SK-N-SH (cell line): ENCODE data around the gene PRKG1. TPM values are rescaled to one million over a fixed set of nuclear protein-coding genes. Genes with fewer than 3 reads are reported as not detected.

Source experiments
- CTCF ChIA-PET: fragments of 300-600, 350-600 bp; formaldehyde crosslinking; extraction: SDS; loops from one replicate; lab custom pipeline; 2021; lab: Yijun Ruan, JAX
- POLR2A ChIA-PET: fragments of 350-600 bp; sonication (Branson Sonifier 250); formaldehyde crosslinking; extraction: SDS; loops from one replicate; lab custom pipeline; 2020; ENCODE audit warnings: antibody characterized with exemption, inconsistent platforms; lab: Yijun Ruan, JAX
- DNase-seq: peaks from one replicate; pipeline ENCODE4 v3.0.0; 2012
- H2AFZ ChIP-seq: fragments of 200-600 bp; sonication (generic); 2 replicates; pipeline ENCODE4 v1.8.1; 2016; ENCODE audit warnings: antibody characterized with exemption, mild to moderate bottlenecking, low read depth
- H3F3A ChIP-seq: fragments of 200-600 bp; sonication (generic); replicated peaks from 2 replicates; pipeline ENCODE3; 2016; ENCODE audit warnings: antibody characterized with exemption, mild to moderate bottlenecking; ENCODE audit not compliant: insufficient read depth
- H3K27ac ChIP-seq, 2 experiments: fragments of 200-500 bp in 1 of 2; fragments of 200-600 bp in 1 of 2; sonication (Bioruptor generic) in 1 of 2; sonication (generic), shearing (Covaris generic) in 1 of 2; 2 replicates each; pipeline versions ENCODE4 v1.5.1 to v1.6.1; 2014 to 2016; ENCODE audit warnings: low read depth in 2 of 2, inconsistent platforms in 1 of 2, low read length in 1 of 2, mild to moderate bottlenecking in 1 of 2, mixed read lengths in 1 of 2
- H3K27me3 ChIP-seq: fragments of 200-600 bp; sonication (generic), shearing (Covaris generic); 2 replicates; pipeline ENCODE4 v1.6.1; 2016; ENCODE audit warnings: mixed run types; ENCODE audit not compliant: insufficient read depth
- H3K36me3 ChIP-seq, 2 experiments: fragments of 200-500 bp in 1 of 2; fragments of 200-600 bp in 1 of 2; sonication (Bioruptor generic) in 1 of 2; sonication (generic) in 1 of 2; replicated peaks in 1 of 2; 2 replicates each; pipeline versions ENCODE3 to v1.5.1; 2014 to 2016; ENCODE audit warnings: low read length in 1 of 2, mild to moderate bottlenecking in 1 of 2; ENCODE audit not compliant: insufficient read depth in 2 of 2, control insufficient read depth in 1 of 2
- H3K4me1 ChIP-seq, 2 experiments: fragments of 200-500 bp in 1 of 2; fragments of 200-600 bp in 1 of 2; sonication (Bioruptor generic) in 1 of 2; sonication (generic), shearing (Covaris generic) in 1 of 2; 2 replicates each; pipeline versions ENCODE4 v1.5.1 to v1.6.1; 2014 to 2016; ENCODE audit warnings: low read depth in 1 of 2, low read length in 1 of 2, mixed run types in 1 of 2; ENCODE audit not compliant: insufficient read depth in 2 of 2, control insufficient read depth in 1 of 2
- H3K4me2 ChIP-seq: fragments of 200-600 bp; sonication (generic), shearing (Covaris generic); 2 replicates; pipeline ENCODE4 v1.6.1; 2017; ENCODE audit warnings: mixed run types
- H3K4me3 ChIP-seq, 2 experiments: fragments of 200-500 bp in 1 of 2; fragments of 200-600 bp in 1 of 2; sonication (Bioruptor generic) in 1 of 2; sonication (generic), shearing (Covaris generic) in 1 of 2; 2 replicates each; pipeline versions ENCODE4 v1.5.1 to v1.8.1; 2014 to 2016; ENCODE audit warnings: low read depth in 2 of 2, inconsistent platforms in 1 of 2, low read length in 1 of 2, mild to moderate bottlenecking in 1 of 2, mixed read lengths in 1 of 2, moderate library complexity in 1 of 2
- H3K79me2 ChIP-seq: fragments of 200-600 bp; sonication (generic); 2 replicates; pipeline ENCODE4 v1.8.1; 2017; ENCODE audit warnings: mild to moderate bottlenecking; ENCODE audit not compliant: insufficient read depth
- H3K9ac ChIP-seq: fragments of 200-600 bp; sonication (generic); 2 replicates; pipeline ENCODE4 v1.6.1; 2017; ENCODE audit warnings: mixed run types
- H3K9me2 ChIP-seq: fragments of 200-600 bp; sonication (generic); 2 replicates; pipeline ENCODE4 v1.6.1; 2017; ENCODE audit warnings: mixed run types
- H3K9me3 ChIP-seq: fragments of 200-600 bp; sonication (generic); 2 replicates; pipeline ENCODE4 v1.6.1; 2017; ENCODE audit warnings: mixed run types, mild to moderate bottlenecking, moderate library complexity
- H4K20me1 ChIP-seq: fragments of 200-600 bp; sonication (generic); 2 replicates; pipeline ENCODE4 v1.6.1; 2017; ENCODE audit warnings: mild to moderate bottlenecking, mixed run types; ENCODE audit not compliant: insufficient read depth
- ELF1 ChIP-seq: IDR thresholded peaks from 2 replicates; pipeline ENCODE4 v1.4.0; 2012
- EZH2phosphoT487 ChIP-seq: fragments of 200-600 bp; sonication (generic); IDR thresholded peaks from 2 replicates; pipeline ENCODE4 v1.6.1; 2017; ENCODE audit warnings: low read depth, mixed run types, mild to moderate bottlenecking, antibody characterized with exemption, moderate library complexity, borderline replicate concordance
- GATA2 ChIP-seq: sonication (generic); formaldehyde crosslinking; IDR thresholded peaks from 2 replicates; pipeline ENCODE4 v1.5.0; 2020; ENCODE audit warnings: mild to moderate bottlenecking, missing genetic modification reagents
- IRF3 ChIP-seq: fragments of 150-350 bp; IDR thresholded peaks from 2 replicates; pipeline ENCODE4 v1.6.1; 2016; ENCODE audit warnings: mild to moderate bottlenecking, low read depth, low read length
- JUND ChIP-seq: IDR thresholded peaks from 2 replicates; pipeline ENCODE4 v1.4.0; 2012
- PBX3 ChIP-seq: IDR thresholded peaks from 2 replicates; pipeline ENCODE4; 2012
- REST ChIP-seq: IDR thresholded peaks from 2 replicates; pipeline ENCODE4 v1.6.1; 2012; ENCODE audit warnings: mild to moderate bottlenecking, low read depth, low read length, moderate library complexity
- TCF12 ChIP-seq: IDR thresholded peaks from 2 replicates; pipeline ENCODE4 v1.4.0; 2012
- USF1 ChIP-seq: IDR thresholded peaks from 2 replicates; pipeline ENCODE4 v1.4.0; 2012; ENCODE audit warnings: low read depth, borderline replicate concordance
- WGBS: methylation state at CpG from one replicate; pipeline ENCODE4 v1.1.6; 2017; ENCODE audit warnings: low lambda C conversion rate; 5-methylcytosine and 5-hydroxymethylcytosine counted together
- polyA plus RNA-seq, 3 experiments: library from polyadenylated mRNA; depleted of rRNA; stranded (reverse); fragments of >200 nt; gene quantifications; 2 replicates each; pipeline ENCODE4 v1.2.3, GENCODE V29; 2012

Gene PRKG1
- polyA plus RNA-seq, 1 of the 3 experiments (the other 2 are of a cell fraction) = 4.1 TPM

DNA sequence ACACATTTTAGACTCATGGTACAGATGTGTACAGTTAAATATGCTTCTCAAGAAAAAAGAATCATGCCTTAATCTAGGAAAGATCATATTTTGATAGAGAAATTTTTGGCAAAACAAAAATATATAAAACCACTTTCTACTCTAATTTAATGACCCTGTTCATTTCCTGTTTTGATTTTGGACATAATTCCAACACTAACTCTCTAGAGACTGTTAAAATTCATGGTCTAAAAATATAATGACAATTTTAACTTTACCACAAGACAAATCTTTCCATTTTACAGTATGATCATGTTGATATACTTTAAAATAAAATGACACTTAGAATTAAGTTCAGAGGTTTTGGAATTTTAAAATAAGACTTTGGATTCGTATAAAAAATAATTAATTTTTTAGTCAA, 45.2 kb downstream of the PRKG1 start:
- POLR2A ChIA-PET = no interaction called here
- DNase-seq = no peak
- Histone ChIP-seq H3K9ac (no peak overlapping the region), H2AFZ (no peak overlapping the region), H3K9me2 (no peaks in the 10 kb centered on the region), H4K20me1 (no peaks in the 10 kb centered on the region)
- TF ChIP-seq TCF12 (no peak), USF1 (no peak), PBX3 (no peak), GATA2 (CRISPR knock-in tag) (no peak), JUND (no peak), IRF3 (no peak), EZH2phosphoT487 (no peak)
- TF ChIP-seq, all 33 proteins: peak for 0
- peaks cover 4% of the 10 kb centered on the region for H3F3A ChIP-seq
- no peaks in the 10 kb centered on the region for H3K27me3 ChIP-seq
- no peak overlapping the region for H3K4me3 ChIP-seq
- H3K79me2 ChIP-seq = no peaks in the 10 kb centered on the region
- H3K4me1 ChIP-seq = no peaks in the 10 kb centered on the region
- H3K9me3 ChIP-seq = no peaks in the 10 kb centered on the region
- WGBS = 68% methylated on average over 1 of the region's 1 CpG
- no peaks in the 10 kb centered on the region for H3K36me3 ChIP-seq
- no peak overlapping the region for H3K4me2 ChIP-seq
- CTCF ChIA-PET = no interaction called here
- H3K27ac ChIP-seq = no peak overlapping the region

- no peaks in the 10 kb centered on the region for H3K9me3 ChIP-seq
- H3F3A ChIP-seq = peaks cover 4% of the 10 kb centered on the region
- 87% methylated on average over 4 of the region's 4 CpGs for WGBS
- no peak overlapping the region for H3K4me2 ChIP-seq
- TF ChIP-seq GATA2 (CRISPR knock-in tag) (no peak), ELF1 (no peak), REST (no peak)
- ChIA-PET POLR2A (no interaction called here), CTCF (interaction anchor here (0.6 kb wide), 1 partner anchor 10 kb away, joined by 3 read pairs; no protein-coding TSS in a partner anchor)
- no peaks in the 10 kb centered on the region for H3K36me3 ChIP-seq
- H3K27me3 ChIP-seq = no peaks in the 10 kb centered on the region
- H3K9ac ChIP-seq = no peak overlapping the region
- H3K4me1 ChIP-seq = no peaks in the 10 kb centered on the region
- no peaks in the 10 kb centered on the region for H3K79me2 ChIP-seq
- no peak overlapping the region for H3K4me3 ChIP-seq
- DNase-seq = no peak
- no peak overlapping the region for H3K27ac ChIP-seq
- H4K20me1 ChIP-seq = no peaks in the 10 kb centered on the region
- H3K9me2 ChIP-seq = no peaks in the 10 kb centered on the region
- H2AFZ ChIP-seq = no peak overlapping the region
Observed at GRCh38 chr10:51121861-51122260, 47.6 kb downstream of the PRKG1 start.
